Ureter (tissue), 1 donor: ENCODE data around the gene CTCFL. TPM values are rescaled to one million over a fixed set of nuclear protein-coding genes. Genes with fewer than 3 reads are reported as not detected.

Experiments used
- DNase-seq: peaks from one replicate; pipeline ENCODE4 v3.0.0-alpha.2; 2020; ENCODE audit warnings: low spot score
- total RNA-seq: library from RNA; stranded (reverse); gene quantifications from one replicate; pipeline ENCODE4 v1.2.4, GENCODE V29; 2023
- donor health status: DM: yes; HTN: yes; CAD: no.

CTCFL gene, protein sequence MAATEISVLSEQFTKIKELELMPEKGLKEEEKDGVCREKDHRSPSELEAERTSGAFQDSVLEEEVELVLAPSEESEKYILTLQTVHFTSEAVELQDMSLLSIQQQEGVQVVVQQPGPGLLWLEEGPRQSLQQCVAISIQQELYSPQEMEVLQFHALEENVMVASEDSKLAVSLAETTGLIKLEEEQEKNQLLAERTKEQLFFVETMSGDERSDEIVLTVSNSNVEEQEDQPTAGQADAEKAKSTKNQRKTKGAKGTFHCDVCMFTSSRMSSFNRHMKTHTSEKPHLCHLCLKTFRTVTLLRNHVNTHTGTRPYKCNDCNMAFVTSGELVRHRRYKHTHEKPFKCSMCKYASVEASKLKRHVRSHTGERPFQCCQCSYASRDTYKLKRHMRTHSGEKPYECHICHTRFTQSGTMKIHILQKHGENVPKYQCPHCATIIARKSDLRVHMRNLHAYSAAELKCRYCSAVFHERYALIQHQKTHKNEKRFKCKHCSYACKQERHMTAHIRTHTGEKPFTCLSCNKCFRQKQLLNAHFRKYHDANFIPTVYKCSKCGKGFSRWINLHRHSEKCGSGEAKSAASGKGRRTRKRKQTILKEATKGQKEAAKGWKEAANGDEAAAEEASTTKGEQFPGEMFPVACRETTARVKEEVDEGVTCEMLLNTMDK
- not detected for total RNA-seq

GRCh38 chr20:57524511-57525176 lies at the start of gene CTCFL:
TSS of gene CTCFL (minus strand) at chr20:57525140. CDS start at chr20:57524205, 935 bp downstream.
- no peak for DNase-seq

- DNase-seq, result no peak
Observed at GRCh38 chr20:57573894-57574293, 49.0 kb upstream of the CTCFL start.

- DNase-seq, result no peak
Observed at GRCh38 chr20:57573242-57573641, 48.3 kb upstream of the CTCFL start.

GRCh38 chr20:57571782-57572416 lies 47.0 kb upstream of the CTCFL start:
- no peak for DNase-seq

GRCh38 chr20:57570920-57571319 lies 46.0 kb upstream of the CTCFL start:
- no peak for DNase-seq

DNA sequence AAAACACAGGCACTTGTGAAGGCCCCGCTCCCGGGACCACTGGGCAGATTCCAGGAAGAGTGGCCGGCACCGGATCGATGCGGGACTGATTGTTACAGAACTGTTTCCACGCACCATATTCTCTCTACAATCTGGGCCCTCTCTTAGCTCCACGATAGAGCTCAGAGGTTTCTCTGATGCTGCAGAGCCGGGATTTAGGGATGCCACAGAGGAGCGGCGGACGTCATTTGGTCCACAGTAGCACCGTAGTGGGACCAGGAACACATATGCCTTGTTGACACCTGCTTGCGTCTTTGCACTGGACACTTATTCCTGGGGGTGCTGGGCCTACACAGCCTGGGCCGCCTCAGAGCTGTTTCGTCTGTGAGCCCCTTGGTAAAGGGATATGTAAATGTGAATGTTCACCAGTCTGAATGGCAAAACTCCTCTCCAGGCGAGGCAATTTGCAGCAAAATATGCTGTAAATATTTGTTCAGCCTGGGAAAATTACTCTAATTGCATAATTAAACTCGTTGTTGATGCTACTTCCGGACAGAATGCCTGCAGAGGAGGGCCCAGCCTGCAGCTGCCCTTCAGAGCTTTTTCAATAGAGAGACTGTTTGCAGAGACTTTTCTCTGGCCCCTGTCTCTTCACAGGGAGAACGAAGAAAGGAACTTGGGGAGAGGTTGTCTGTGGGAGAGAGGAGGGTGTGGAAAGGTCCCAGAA lies 45.4 kb upstream of the CTCFL start:
- DNase-seq, result no peak

GRCh38 chr20:57568960-57569359 lies 44.0 kb upstream of the CTCFL start:
- no peak for DNase-seq

DNA sequence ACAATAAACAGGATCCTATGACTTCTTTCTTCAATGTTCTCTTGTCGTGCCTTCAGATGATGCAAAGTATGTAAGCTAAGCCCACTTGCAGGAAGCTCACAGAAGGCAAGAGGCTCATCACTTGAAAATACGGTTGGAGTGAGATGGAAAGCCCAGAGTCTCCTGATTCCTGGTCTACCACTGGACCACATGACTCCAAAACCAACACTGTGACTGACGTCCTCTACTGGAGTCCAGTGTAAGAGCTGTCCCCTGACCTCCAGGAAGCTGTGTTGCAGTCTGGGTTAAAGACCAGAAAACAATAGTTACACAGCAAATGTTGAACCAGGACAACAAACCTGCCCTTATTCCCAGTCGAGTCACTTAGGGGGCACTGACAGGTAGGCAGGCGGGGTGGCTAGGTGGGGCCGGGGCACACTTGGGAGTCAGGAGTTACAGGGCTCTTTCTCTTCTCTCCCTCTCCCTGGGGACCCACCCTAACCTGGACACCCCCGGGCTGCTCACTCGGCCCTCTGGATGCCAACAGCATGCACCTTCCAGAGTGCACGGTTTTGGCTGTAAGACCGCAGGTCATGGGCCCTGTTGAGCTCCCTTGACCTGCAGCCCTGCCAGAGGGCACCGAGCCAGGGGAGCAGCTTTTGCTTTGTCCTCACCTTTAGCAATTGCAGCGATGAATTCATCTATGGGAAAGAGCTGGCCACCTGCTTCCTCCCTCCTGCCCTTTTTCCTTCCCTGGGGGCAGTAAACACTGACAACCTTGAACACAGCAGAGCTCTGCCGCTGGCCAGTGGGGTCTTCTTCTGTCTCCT lies 43.4 kb upstream of the CTCFL start:
- DNase-seq, result no peak

DNA sequence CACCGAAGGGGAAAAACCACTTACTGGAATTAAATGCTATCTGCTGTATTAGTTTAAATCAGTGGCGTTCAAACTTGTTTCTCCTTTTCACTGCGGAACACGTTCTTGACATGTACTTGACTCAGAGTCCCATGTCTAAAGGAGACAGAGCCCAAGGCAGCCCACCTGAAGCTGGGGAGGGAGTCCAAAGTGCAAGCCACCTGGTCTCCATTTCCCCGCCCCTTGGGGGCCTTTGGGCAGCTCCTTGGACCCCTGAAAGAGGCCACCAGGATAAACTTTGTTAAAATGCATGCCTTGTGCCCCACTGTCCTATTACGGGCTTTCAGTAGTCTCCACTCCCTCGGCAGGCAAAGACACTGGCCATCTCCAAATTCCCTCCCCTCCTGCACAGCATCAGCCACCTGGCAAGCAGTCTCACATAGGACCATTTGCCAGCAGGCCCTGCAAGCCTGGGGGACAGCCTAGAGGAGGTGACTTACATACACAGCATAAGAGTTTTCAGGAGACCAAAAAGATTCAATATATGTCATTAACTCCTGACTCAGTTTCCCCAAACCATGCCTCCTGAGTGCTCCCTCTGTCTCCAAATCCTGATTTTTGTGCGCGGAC lies 42.6 kb upstream of the CTCFL start:
- DNase-seq, result no peak

GRCh38 chr20:57566803-57567459 lies 42.0 kb upstream of the CTCFL start:
- no peak for DNase-seq

GRCh38 chr20:57566399-57566798 lies 41.5 kb upstream of the CTCFL start:
- no peak for DNase-seq

DNA sequence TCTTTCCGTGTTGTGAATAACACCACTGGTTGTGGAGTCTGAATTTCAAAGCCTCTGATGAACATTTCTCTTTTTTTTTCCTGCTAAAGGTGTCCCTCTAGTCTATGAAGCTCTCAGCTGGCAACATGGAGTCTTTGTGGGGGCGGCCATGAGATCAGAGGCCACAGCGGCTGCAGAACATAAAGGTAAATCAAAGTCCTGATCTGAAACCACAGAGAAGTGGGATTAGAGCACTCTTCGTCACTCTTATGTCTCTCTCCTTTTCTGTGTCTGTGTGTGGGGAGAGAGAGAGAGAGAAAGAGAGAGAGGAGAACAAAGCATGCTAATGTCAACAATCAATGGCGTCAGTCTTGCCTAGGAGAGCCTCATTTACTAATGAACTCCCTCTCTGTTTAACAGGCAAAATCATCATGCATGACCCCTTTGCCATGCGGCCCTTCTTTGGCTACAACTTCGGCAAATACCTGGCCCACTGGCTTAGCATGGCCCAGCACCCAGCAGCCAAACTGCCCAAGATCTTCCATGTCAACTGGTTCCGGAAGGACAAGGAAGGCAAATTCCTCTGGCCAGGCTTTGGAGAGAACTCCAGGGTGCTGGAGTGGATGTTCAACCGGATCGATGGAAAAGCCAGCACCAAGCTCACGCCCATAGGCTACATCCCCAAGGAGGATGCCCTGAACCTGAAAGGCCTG lies 40.2 kb upstream of the CTCFL start:
- DNase-seq, result no peak

GRCh38 chr20:57564180-57564802 lies 39.4 kb upstream of the CTCFL start:
- DNase-seq, result no peak

- no peak for DNase-seq
Observed at GRCh38 chr20:57563522-57563921, 38.6 kb upstream of the CTCFL start.

GRCh38 chr20:57562541-57563465 lies 37.9 kb upstream of the CTCFL start:
- no peak for DNase-seq

- DNase-seq, result no peak
Observed at GRCh38 chr20:57561356-57562279, 36.7 kb upstream of the CTCFL start.
